Choroid plexus epithelial cell (primary cell): ENCODE results near the gene CHCHD1.

Source experiments
- DNase-seq: peaks from one replicate; pipeline ENCODE4 v3.0.0-alpha.2; 2010; ENCODE audit warnings: low read depth
- H3K4me3 ChIP-seq: 2 replicates; pipeline ENCODE4 v1.5.1; 2011; ENCODE audit warnings: low read depth, mild to moderate bottlenecking, control low read depth, low read length, moderate library complexity
- TF ChIP-seq, protein P1 (sequence below): conservative IDR thresholded peaks from 2 replicates; pipeline ENCODE4 v1.5.1; 2011; ENCODE audit warnings: low read depth, mild to moderate bottlenecking, control low read depth, inconsistent platforms, low read length, moderate library complexity

Gene CHCHD1

GRCh38 chr10:73758704-73759511, 22.9 kb upstream of the CHCHD1 start:
- no peak for DNase-seq

GRCh38 chr10:73759512-73760115, 22.2 kb upstream of the CHCHD1 start:
- no peak for DNase-seq
- TF ChIP-seq, protein P1, sequence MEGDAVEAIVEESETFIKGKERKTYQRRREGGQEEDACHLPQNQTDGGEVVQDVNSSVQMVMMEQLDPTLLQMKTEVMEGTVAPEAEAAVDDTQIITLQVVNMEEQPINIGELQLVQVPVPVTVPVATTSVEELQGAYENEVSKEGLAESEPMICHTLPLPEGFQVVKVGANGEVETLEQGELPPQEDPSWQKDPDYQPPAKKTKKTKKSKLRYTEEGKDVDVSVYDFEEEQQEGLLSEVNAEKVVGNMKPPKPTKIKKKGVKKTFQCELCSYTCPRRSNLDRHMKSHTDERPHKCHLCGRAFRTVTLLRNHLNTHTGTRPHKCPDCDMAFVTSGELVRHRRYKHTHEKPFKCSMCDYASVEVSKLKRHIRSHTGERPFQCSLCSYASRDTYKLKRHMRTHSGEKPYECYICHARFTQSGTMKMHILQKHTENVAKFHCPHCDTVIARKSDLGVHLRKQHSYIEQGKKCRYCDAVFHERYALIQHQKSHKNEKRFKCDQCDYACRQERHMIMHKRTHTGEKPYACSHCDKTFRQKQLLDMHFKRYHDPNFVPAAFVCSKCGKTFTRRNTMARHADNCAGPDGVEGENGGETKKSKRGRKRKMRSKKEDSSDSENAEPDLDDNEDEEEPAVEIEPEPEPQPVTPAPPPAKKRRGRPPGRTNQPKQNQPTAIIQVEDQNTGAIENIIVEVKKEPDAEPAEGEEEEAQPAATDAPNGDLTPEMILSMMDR, result no peak
- no peak overlapping the region for H3K4me3 ChIP-seq

More at GRCh38 chr10:73758704-73759511, 22.9 kb upstream of the CHCHD1 start:
- no peak overlapping the region for H3K4me3 ChIP-seq
- TF ChIP-seq, protein P1, result no peak

- no peak for DNase-seq
- no peak overlapping the region for H3K4me3 ChIP-seq
- TF ChIP-seq, protein P1, result no peak
These were observed 20.1 kb upstream of the CHCHD1 start for GRCh38 chr10:73761781-73762180.

DNA sequence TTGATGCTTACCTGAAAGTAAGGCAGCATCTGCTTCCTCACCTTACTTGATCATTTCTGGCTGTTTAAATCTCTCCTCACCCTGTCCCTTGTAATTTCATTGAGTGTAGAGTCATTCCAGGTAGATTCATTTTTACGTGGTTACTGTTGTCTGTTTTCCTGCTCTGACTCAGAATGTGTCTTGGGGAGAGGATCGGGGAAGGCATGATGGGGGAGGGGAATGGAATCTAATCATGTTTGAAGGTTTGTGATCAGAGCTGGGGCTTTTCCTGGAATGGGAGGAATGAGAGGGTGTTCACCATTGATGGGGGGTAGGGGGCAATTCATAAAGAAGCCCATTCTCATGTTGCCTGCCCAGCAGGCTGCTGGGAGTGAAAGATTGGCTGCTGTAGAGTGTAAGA, 18.9 kb upstream of the CHCHD1 start:
- peak; percentile 62 for DNase-seq
- H3K4me3 ChIP-seq, result no peak overlapping the region
- TF ChIP-seq, protein P1, result no peak

DNA sequence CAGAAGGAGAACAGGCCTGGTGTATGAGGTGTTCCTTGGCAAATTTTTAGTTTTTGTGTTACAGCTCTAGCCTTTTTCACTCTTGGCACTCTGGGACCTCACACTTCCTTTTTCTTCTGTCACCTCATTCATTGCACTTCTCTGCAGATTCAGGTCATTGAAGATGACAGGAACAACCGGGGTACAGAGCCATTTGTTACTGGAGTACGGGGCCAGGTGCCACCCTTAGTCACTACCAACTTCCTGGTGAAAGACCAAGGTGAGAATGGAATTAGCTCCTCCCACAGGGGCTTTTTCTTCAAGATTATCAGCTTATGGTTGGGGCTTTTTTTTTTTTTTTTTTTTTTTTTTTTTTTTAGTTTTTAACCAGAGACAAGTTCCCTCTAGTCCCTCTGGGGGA, 18.5 kb upstream of the CHCHD1 start:
- no peak overlapping the region for H3K4me3 ChIP-seq
- DNase-seq, result no peak
- TF ChIP-seq, protein P1, result no peak

DNA sequence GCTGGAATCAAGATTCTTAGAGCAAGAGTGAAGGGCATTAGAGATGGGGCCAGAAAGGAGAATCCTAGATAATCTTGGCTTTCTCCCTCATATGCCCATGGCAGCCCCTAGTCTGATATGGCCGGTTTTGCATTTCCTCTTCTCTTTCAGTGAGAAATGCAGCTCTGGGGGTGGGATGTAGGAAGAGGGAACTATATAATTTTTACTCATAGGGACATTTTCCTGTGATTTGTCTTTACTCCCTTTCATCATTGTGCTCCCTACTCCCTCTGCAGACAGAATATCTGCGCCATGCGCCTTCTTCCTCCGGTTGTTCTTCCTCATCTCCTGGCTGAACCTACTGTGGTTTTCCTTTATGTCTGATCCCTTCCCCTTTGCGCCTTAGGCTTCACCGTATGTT, 16.8 kb upstream of the CHCHD1 start:
- DNase-seq, result no peak
- H3K4me3 ChIP-seq, result no peak overlapping the region
- TF ChIP-seq, protein P1, result no peak

- no peak overlapping the region for H3K4me3 ChIP-seq
- DNase-seq, result no peak
- TF ChIP-seq, protein P1, result no peak
These were observed 13.0 kb upstream of the CHCHD1 start for GRCh38 chr10:73768881-73769280.
